ENCODE data around the gene CTIF. TPM values are rescaled to one million over a fixed set of nuclear protein-coding genes. Genes with fewer than 3 reads are reported as not detected.

Gene CTIF
- total and polyA plus RNA-seq, 2 experiments from 2014 or later, result 8.6 to 14.4 TPM

DNA sequence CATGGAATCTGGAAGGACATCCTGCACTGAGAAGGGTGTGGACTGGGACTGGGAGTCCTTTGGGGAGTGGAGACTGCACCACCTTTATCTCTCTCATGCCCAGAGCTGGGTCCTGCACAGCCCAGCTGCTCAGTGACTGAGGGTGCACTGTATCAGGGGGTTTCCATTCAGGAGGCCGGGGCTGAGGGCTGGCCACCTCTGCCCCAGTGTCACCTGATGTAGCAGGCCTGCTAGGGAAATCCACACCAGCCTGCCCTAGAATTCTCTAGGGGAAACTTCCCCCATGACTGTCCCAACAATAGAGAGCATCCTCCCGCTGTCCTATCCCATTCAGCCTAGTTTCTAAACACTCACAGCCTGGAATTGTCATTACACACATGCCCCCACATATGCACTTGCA, 116.7 kb downstream of the CTIF start:
- H4K20me1 ChIP-seq (replicated peaks; ENCODE audit: insufficient read depth), result 0 out of 2 replicates have a peak, but pooled peaks cover 3% of the 10 kb centered on the region
- Mint-ChIP-seq H3K9me3 (0 out of 3 replicates have a peak, but pooled peaks cover 2% of the 10 kb centered on the region), H3K4me1 (no peaks in the 10 kb centered on the region), H3K4me3 (no peak overlapping the region), H3K27ac (no peak overlapping the region), H3K36me3 (ENCODE audit: low read depth) (no peaks in the 10 kb centered on the region), H3K27me3 (ENCODE audit: insufficient read depth, low read depth, poor library complexity) (no peaks in the 10 kb centered on the region)
- H3K79me2 ChIP-seq (replicated peaks; ENCODE audit: insufficient read depth), result no peaks in the 10 kb centered on the region
- H3K9me2 ChIP-seq (ENCODE audit: insufficient read depth), result no peaks in the 10 kb centered on the region
- H3K4me3 ChIP-seq, result no peak overlapping the region
- H3K27ac ChIP-seq (ENCODE audit: low read depth), result no peak overlapping the region
- H3K4me1 ChIP-seq (ENCODE audit: insufficient read depth), result no peaks in the 10 kb centered on the region
- DNase-seq (ENCODE audit: low spot score), result no peak
- H3K4me2 ChIP-seq, result no peak overlapping the region
- no peak for ATAC-seq
- no peaks in the 10 kb centered on the region for H3K36me3 ChIP-seq (ENCODE audit: insufficient read depth)
- TF ChIP-seq STAT1 (IDR thresholded peaks at IDR 0.05; ENCODE audit: unreplicated experiment), result no peak
- no peak for TF ChIP-seq EZH2 (IDR thresholded peaks at IDR 0.05; ENCODE audit: low read depth, unreplicated experiment)
- TF ChIP-seq JUNB (IDR thresholded peaks at IDR 0.05; ENCODE audit: unreplicated experiment), result no peak
- TF ChIP-seq CREB1 (CRISPR knock-in tag; IDR thresholded peaks at IDR 0.05; ENCODE audit: low read depth), result no peak
- TF ChIP-seq REST (IDR thresholded peaks at IDR 0.05; ENCODE audit: unreplicated experiment), result no peak
- no peak for TF ChIP-seq EZH2phosphoT487 (IDR thresholded peaks at IDR 0.05; ENCODE audit: unreplicated experiment)
- TF ChIP-seq POLR2AphosphoS5 (IDR thresholded peaks at IDR 0.05; ENCODE audit: low read depth), result no peak
- no peak for TF ChIP-seq ZNF331 (CRISPR knock-in tag; IDR thresholded peaks at IDR 0.05; ENCODE audit: low read depth)
- no peak for TF ChIP-seq NANOG (IDR thresholded peaks at IDR 0.05; ENCODE audit: borderline replicate concordance)
- TF ChIP-seq, protein P1, sequence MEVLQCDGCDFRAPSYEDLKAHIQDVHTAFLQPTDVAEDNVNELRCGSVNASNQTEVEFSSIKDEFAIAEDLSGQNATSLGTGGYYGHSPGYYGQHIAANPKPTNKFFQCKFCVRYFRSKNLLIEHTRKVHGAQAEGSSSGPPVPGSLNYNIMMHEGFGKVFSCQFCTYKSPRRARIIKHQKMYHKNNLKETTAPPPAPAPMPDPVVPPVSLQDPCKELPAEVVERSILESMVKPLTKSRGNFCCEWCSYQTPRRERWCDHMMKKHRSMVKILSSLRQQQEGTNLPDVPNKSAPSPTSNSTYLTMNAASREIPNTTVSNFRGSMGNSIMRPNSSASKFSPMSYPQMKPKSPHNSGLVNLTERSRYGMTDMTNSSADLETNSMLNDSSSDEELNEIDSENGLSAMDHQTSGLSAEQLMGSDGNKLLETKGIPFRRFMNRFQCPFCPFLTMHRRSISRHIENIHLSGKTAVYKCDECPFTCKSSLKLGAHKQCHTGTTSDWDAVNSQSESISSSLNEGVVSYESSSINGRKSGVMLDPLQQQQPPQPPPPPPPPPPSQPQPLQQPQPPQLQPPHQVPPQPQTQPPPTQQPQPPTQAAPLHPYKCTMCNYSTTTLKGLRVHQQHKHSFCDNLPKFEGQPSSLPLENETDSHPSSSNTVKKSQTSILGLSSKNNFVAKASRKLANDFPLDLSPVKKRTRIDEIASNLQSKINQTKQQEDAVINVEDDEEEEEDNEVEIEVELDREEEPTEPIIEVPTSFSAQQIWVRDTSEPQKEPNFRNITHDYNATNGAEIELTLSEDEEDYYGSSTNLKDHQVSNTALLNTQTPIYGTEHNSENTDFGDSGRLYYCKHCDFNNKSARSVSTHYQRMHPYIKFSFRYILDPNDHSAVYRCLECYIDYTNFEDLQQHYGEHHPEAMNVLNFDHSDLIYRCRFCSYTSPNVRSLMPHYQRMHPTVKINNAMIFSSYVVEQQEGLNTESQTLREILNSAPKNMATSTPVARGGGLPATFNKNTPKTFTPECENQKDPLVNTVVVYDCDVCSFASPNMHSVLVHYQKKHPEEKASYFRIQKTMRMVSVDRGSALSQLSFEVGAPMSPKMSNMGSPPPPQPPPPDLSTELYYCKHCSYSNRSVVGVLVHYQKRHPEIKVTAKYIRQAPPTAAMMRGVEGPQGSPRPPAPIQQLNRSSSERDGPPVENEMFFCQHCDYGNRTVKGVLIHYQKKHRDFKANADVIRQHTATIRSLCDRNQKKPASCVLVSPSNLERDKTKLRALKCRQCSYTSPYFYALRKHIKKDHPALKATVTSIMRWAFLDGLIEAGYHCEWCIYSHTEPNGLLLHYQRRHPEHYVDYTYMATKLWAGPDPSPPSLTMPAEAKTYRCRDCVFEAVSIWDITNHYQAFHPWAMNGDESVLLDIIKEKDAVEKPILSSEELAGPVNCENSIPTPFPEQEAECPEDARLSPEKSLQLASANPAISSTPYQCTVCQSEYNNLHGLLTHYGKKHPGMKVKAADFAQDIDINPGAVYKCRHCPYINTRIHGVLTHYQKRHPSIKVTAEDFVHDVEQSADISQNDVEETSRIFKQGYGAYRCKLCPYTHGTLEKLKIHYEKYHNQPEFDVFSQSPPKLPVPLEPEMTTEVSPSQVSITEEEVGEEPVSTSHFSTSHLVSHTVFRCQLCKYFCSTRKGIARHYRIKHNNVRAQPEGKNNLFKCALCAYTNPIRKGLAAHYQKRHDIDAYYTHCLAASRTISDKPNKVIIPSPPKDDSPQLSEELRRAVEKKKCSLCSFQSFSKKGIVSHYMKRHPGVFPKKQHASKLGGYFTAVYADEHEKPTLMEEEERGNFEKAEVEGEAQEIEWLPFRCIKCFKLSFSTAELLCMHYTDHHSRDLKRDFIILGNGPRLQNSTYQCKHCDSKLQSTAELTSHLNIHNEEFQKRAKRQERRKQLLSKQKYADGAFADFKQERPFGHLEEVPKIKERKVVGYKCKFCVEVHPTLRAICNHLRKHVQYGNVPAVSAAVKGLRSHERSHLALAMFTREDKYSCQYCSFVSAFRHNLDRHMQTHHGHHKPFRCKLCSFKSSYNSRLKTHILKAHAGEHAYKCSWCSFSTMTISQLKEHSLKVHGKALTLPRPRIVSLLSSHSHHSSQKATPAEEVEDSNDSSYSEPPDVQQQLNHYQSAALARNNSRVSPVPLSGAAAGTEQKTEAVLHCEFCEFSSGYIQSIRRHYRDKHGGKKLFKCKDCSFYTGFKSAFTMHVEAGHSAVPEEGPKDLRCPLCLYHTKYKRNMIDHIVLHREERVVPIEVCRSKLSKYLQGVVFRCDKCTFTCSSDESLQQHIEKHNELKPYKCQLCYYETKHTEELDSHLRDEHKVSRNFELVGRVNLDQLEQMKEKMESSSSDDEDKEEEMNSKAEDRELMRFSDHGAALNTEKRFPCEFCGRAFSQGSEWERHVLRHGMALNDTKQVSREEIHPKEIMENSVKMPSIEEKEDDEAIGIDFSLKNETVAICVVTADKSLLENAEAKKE (CRISPR knock-in tag; IDR thresholded peaks at IDR 0.05), result no peak
- 0 out of 2 replicates have a peak, but pooled peaks cover 3% of the 10 kb centered on the region for H3F3A ChIP-seq (replicated peaks; ENCODE audit: low read depth)
- H3K27me3 ChIP-seq (ENCODE audit: insufficient read depth), result no peaks in the 10 kb centered on the region
- H2AFZ ChIP-seq, result no peak overlapping the region
